ENCODE data around the gene KLF6.
A peak's percentile ranks its signal among the peaks of the same experiment; 100 is the strongest.

KLF6 gene

DNA sequence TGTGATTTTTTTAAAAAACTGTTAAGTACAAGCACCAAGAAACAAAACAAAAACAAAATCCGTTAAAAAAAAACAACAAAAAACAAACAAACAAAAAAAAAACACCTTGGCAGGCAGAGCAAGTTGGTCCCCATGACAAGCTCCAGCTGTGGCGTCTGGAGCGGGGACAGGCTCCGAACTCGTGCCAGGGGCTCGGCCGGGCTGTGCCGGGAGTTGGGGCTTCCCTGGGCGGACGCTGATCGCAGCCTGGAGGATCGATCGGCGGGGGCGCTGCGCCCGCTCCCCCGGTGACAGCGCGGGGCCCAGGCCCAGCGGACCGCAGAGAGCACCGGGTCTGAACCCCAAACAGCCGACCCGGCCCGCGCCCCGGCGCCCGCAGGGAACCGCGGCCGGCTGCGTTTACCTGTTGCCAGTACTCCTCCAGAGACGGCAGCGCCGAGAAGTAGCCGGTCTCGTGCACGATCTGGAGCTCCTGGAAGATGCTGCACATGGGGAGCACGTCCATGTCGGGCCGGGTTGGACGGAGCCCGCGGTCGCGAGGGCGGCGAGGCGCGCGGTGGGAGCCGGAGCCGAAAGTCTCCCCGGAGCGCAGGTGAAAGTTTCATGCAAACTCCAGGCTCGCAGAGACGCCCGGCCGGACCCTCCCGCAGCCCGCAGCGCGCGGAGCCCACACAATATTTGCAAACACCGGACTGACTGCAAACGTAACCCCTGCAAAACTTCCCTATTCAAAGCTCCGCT, at the start of gene KLF6:
Gene KLF6, minus strand, starts transcription at position 700 of the 741 bp plus-strand sequence. Its CDS starts 195 bp downstream, at position 505.
- peak; percentile 69 for DNase-seq

DNA sequence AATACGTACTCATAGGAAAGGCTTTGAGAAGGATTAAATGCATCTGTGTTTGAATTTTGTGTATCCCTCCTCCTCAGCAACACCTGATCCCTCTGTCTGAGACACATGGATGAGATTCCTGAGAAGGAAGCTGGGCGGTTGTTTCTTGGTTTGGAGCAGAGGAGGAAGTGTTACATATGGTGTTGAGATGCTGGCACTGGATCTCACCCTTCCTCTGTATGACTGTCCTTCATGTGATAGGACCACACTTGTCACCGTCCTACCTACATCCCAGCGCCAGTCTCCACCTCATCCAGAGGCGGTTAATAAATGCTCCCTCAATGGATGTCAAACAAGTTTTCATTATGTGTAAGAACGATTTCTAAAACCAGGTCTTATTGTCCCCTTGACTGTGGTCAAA, 49.4 kb upstream of the KLF6 start:
- no peak for DNase-seq

DNA sequence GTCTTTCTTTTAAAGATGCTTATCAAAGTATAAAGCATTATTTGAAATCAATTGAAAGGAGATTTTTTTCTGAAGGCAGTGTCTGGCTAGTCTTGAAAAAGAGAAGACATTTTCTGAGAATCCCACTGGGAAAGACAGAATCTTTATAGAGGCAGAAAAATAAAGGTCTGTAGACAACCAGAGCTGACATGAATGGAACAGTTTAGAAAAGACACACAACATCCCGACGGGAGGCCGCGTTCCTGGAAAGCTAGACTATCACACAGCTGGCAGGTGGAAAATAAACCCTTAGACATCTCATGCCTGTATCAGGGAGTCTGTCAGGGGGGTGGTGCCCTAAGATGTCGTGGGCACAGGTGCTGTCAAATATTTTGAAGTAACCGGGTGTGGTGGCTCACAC, 48.0 kb upstream of the KLF6 start:
- DNase-seq: no peak

DNA sequence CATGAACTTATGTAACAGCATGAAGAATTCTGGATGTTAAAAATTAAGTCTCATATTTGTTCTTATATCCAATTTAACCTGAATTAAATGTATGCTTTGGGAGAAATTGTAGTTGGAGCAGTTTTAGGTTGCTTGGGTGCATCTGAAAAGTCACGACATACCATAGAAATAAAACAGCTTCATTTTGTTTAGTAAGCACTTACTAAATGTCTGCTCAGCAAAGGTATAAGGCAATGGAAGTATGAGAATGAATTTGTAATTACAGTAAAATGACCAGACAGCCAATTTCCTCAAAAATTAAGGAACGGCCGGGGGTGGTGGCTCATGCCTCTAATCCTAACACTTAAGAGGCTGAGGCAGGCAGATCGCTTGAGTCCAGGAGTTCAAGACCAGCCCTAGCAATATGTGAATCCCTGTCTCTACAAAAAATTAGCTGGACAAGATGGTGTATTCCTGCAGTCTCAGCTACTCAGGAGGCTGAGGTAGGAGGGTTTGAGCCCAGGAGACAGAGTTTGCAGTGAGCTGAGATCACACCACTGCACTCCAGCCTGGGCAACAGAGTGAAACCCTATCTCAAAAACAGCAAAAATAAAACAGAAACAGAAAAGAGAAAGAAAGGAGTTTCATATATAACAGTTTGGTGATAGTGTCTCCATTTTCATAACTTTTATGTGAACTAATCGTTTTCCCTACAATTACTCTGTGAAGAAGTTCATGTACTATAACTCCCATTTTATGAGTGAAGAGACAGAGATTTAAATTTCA, 47.2 kb upstream of the KLF6 start:
- DNase-seq: no peak

DNA sequence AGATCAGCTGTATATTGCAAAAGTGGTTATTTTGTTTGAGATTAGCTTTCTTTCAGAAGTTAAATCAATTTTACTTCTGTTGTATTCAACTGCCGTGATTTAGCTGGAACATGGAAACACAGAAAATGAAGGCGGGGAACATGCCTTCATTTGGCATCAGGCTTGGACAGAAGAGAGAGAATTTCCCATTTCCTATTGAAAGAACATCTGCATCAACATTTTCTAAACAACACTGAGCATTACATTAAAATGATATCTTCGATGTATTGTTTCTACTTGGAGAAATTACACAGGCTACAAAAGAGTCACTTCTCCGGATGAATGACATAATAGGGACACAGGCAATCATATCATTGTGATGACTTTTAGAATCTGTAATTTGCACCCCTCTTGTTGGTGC, 46.6 kb upstream of the KLF6 start:
- DNase-seq: no peak

DNA sequence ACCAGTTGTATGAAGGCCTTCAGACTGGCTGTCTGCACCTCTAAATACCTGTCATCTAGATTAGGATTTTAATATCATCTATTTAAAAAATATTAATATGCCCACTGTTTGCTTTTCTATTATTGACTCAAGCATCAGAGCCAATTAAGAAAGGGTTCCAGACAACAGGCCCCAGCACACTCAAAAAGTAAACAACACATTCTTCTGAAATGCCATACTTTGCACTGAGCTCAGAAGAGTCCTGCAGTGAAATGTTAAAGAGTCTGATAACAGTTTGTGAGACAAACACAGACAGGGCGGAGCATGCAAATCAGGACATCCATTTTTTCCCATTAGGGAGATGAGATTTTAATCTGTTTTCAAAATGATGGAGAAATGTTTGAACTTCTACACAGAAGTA, 45.9 kb upstream of the KLF6 start:
- no peak for DNase-seq

DNA sequence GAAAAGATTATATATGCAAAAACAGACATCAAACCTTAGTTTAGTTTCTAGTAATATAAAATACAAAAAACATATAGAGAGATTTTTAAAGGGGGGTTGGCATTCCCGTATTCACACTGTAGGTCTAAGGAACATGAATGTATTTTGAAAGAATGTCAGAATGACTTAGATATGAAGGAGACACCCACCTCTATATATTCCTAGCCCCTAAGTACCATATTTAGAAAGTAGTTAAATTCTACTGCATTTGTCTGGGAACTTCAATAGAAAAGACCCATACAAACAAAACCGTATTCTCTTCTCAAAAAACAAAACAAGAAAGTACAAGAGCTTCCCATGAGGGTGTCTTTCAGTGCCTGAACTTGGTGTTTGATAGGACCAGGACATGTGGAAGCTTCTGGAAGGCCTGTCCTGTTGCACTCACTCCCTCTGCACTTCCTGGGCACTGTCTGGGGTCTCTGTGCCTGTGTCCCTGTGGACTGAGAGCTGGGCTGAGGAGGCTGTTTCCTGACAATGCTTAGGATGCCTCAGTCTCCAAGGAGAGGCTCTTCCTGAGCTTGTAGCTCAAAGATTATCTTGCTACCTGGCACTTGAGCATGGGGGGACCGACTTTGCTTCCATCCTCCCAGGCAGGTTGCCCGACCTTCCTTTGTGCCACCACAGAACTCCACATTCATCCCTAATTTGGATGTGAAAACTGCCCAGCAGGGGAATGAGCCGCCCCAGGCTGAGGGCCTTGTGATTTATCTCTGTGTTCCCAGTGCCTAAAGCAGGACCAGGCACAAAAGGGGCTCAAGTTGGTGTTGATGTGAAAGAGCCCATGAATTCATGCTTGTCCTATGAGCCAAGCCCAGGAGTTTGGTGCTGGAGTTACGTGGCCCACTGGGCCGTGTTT, 44.4 kb upstream of the KLF6 start:
- DNase-seq: no peak

DNA sequence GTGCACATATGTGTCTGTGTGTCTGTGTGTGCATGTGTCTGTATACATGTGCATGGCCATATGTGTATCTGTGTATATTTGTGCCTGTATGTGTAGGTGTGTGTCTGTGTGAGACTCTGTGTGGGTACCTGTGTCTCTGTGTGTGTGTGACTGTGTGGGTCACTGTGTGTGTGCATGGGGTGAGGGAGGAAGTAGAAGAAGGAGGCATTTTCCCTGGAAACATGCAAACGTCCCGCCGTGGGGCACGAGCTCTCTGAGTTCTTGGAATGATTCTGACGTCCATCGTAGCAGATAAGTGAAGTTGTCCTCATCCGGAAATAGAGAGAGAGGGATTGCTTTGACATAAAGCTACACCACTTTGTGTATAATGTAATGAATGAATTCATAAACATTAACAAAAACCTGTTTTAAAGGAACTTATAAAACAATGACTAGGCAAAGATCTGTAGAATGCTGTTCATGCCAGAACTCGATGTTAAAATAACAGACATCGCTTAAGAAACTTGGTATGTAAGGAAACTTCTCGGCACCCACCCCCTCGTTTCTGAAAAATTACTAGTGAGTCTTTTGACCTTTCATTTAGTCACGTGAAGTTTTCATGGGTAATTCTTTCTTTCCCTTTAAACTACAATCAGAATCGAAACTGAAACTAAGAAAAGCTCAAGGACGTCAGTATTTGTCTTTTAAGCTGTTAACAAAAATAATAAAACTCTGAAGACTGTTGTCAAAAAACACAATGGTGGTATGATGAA, 43.6 kb upstream of the KLF6 start:
- DNase-seq: peak; percentile 26

DNA sequence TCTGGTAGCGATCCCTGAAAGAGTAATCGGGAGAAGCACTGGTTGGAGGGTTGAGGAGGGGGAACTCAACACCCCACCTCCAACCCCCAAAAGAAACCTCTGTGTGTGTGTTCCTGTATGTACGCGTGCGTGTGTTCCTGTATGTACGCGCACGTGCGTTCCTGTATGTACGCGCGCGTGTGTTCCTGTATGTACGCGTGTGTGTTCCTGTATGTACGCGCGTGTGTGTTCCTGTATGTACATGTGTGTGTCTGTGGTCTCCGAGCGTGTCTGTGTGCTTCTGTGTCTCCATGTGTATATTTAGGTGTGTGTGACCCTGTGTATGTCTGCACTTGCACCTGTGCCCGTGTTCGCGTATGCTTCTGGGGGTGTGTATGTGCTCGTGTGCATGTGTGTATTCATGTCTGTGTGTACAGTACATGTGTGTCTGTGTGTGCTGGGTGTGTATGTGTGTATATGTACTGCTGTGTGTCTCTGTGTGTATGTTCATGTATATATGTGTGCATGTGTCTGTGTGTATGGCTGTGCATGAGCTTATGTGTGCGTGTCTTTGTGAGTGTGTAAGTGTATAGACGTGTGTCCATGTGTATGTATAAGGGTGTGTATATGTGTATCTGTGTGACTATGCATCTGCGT, 42.9 kb upstream of the KLF6 start:
- DNase-seq: no peak

DNA sequence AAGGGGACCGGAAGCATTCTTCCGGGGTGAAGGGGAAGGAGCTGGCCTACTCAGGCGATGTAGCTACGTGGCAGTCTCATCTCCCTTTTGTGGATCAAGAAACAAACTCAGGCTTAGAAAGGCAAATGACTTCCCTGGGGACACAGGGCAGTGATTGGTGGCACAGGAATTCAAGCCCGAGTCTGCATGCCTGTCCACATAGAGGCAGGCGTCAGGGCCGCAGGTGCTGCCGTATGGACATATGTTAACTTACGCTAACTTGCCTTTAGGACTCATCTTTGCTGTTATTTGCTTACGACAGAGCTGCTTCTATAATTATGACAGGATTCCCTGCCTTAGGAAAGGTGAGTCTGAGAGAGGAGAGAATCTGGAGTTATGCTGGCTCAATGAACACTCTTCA, 42.3 kb upstream of the KLF6 start:
- DNase-seq: no peak

DNA sequence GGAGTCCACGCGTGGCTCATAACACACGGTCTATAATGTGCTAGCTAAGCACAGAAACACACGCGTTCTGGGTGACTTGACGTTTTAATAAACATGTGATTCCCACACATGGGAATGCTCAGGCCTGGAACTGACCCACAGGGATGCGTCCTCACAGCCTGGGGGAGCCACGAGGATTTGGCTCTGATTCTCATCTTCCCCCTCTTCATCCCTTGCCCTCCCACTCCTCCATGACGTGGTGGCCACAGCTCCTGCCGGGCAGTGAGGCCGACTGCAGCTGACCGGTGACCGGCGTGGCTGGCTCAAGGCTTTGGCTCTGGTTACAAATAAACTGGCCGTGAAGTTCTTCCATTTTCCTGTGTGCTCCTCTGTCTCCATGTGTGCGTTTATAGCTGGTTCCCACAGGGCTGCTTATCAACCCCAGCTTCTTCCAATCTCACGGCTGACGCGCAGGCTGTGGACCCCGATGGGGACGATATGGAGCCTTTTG, 40.9 kb upstream of the KLF6 start:
- DNase-seq: no peak

DNA sequence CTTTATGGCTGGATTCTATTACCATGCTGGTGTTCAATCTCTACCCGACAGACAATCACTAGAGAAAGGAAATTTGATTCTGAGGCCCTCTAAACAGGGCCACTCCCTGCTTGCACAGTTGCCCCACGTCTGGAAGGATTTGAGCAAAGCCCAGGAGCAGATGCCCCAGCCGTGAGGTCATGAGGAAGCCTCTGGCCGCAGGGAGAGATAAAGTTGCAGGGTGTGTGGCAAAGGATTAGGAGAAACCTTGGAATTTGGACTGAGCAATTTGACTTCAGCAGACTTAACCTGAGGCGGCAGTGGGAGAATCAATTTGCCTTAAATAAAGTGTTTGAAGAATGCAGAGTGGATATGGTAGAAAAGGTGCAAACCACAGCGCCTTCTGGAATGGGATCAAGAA, 40.2 kb upstream of the KLF6 start:
- DNase-seq: no peak

DNA sequence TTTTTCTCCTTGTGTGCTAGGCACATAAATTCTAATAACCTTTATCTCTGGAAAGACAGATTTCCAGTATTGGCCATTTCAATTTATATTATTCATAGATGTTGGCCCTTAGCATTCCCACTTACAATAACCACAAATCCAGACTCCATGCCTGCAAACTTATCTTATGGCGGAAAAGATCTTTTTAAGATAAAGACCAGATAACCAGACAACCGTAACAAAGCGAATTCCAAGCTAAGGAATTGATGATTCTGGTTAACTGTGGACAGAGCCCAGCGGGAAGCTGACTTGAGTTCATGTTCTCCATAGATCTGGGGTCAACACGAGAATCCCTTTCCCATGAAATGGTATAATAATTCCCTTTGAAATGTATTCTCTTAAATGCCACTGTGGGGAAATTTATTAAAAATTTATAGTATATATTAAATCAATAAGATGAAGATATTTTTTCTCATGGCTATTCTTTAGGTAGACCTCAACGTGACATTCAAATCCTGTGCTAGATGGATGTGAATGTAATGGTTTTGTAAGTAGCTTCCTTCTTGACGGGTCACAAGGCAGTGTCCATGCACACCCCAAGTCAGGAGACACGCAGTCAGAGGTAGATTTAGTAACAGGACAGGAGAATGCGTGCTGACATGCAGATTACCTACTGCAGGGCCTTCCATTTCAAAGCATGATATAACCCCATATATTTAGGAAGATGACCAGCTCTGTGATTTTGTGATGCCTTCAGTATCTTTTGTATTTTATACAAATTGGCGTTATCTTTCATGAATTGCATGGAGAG, 37.7 kb upstream of the KLF6 start:
- no peak for DNase-seq

DNA sequence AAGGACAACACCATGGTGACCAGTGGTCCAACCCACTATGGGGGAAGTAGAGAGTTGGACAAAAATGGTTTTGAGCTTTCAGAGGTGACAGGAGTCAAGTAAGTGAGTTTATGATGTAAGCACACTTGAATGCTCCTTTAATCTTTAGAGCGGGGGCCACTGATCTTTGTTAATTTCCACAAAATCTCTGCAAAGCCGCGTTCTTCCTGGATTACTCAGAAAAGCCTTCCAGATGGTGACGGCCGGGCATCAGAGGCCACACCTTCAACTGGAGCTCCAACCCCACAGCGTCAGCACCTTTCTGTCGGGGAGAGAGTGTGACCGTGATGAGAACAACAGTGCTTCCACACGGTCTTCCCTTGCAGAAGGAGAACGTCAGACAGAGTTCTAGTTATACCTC, 35.2 kb upstream of the KLF6 start:
- no peak for DNase-seq

DNA sequence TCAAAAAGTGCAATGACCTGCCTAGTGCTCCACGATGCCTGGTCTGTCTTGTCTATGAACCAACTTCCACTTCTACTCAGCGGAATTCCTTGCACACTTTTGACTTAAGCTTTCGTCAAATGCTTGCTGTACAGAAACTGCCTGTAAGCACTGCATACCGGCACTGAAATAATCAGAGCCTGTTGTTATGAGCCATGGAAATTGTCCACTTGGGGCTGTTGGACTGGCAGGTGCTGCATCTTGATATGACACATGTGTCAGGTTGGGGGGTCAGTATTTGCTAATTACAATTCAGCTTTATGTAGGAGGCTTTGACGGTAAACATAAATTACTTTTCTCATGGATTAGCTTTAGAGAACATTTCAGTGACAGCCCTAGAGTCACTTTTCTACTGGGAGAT, 32.0 kb upstream of the KLF6 start:
- DNase-seq: no peak

DNA sequence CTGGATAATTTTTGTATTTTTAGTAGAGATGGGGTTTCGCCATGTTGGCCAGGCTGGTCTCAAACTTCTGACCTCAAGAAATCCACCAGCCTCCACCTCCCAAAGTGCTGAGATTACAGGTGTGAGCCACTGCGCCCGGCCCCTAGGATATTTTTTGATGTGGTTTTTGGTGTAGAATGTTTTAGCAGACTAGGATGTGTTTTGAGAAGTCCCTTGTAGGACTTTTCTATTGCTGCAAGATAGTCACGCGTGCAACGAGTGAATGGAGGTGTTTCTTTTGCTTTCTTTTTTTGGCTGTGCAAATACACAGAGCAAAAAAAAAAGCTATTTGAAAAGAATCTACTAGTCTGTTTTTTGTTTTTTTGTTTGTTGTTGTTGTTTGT, 29.8 kb upstream of the KLF6 start:
- DNase-seq: no peak

DNA sequence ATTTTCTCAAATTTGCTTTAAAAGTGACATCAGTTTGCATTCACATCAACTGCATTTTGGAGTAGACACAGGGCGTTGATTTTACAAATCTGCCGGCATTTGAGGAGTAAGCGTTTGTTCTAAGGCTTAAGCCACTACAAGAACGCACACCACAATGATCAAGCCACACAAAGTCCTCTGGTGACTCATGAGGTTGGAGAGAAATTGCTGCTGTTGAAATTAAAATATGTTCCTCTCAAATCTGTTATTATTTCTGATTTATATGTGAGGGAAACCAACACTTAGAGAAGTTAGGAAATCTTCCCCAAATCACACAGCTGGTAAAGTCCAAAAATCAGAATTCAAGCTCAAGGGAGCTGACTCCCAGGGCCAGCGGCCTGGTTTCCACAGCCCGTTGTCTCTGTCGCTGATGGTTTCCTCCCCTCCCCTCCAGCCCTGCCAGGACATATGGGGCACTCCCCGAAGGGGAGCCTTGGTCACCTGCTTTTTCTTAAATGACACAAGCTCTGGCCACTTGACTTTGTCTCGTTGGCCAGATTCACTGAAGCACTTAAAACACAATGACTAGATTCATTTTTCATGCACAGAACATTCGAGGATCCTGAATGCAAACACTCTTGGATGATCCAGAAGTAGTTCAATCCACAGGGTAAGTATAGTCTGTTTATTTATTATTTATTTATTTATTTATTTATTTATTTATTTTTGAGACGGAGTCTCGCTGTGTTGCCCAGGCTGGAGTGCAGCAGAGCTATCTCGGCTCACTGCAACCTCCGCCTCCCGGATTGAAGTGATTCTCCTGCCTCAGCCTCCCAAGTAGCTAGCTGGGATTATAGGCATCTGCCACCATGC, 29.2 kb upstream of the KLF6 start:
- no peak for DNase-seq

DNA sequence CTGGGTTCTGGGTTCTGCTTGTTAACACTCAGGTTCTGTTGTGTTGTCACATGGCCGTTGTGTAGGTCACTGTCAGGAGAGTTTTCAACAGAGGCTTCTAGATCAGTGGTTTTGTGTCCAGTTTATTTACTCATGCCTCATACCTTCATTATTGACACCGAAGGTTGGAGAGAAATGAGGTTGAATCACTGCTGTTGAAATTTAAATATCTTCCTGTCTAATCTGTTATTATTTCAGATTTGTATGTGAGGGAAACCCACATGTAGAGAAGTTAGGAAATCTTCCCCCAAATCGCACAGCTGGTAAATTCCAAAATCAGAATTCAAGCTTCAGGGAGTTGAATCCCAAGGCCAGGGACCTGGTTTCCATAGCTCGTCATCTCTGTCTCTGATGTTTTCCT, 28.3 kb upstream of the KLF6 start:
- no peak for DNase-seq

DNA sequence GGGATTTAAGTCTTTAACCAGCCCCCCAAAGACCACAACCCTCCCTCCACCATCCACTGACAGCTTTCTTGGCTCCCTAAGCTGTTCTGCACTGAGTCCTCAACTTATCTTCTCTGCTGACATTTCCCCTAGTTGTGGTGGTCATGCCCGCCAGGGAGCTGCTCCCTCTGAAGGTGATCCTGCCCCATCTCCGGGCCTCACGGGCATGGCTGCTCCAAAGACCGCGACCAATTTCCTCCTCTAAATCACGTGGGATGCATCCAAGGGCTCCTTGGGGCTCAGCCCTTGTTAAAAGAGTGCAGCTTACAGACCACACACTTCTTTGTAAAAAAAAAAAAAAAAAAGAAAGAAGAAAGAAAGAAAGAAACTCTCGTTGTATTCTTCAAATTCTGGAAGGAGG, 27.1 kb upstream of the KLF6 start:
- no peak for DNase-seq

DNA sequence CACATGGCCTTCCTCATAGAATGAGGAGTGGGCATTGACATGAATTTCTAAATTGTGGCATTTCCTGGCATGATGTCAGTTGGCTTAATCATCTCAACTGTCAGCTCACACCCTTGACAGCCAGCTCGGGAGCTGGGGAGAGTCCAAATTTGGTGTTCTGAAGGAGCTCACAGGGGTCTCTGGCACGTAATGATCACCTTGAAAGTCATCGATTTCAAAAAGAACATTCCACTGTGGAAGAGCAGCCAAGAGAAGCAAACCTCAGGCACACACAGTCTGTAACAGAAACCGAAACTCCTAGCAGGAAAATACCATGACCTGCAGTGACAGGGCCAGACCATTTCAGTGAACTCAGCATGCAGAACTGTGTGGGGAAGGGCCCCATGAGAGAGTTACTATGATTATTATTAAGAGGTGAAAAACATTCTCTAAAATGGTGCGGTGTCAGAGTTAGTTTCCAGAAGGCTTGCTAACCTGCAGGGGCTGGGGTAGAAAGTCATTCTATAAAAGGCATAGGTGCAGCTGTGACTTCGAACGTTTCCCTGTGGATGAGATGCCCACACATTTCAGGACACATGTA, 26.4 kb upstream of the KLF6 start:
- DNase-seq: no peak

All from NCI-H774 (cell line).